OCI-LY7 (cell line): ENCODE results near the gene TTC9.

Source experiments
- EZH2phosphoT487 ChIP-seq: fragments of 200-600 bp; sonication (generic); IDR thresholded peaks from 2 replicates; pipeline ENCODE4 v1.6.1; 2018; ENCODE audit warnings: low read depth, borderline replicate concordance, mild to moderate bottlenecking, mixed run types, antibody characterized with exemption, low read length, moderate library complexity, mixed read lengths
- TF ChIP-seq, protein P1 (sequence below): fragments of 200-600 bp; sonication (generic); conservative IDR thresholded peaks from 2 replicates; pipeline ENCODE4 v1.5.1; 2014; ENCODE audit warnings: mild to moderate bottlenecking, antibody characterized with exemption, low read length, moderate library complexity, mixed read lengths

DNA sequence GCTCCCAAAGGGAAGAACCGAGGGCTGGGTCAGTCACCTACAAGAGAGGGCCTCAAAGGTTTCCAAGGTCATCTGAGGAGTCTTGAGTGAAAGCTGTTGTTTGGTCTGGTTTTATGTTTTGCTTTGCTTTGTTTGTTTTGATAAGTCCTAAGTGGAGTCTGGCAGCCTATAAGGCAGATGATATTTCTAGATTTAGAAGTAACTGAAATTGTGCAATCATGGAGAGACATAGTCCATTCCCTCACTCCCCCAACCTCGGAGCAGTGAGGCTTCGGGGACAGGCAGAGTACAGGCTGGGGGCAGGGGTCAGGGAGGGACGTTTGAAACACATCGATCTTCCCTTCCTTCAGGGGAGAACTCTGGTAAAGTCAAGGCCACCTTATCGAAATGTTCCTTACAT is 42.3 kb downstream of the TTC9 start:
- TF ChIP-seq, protein P1, sequence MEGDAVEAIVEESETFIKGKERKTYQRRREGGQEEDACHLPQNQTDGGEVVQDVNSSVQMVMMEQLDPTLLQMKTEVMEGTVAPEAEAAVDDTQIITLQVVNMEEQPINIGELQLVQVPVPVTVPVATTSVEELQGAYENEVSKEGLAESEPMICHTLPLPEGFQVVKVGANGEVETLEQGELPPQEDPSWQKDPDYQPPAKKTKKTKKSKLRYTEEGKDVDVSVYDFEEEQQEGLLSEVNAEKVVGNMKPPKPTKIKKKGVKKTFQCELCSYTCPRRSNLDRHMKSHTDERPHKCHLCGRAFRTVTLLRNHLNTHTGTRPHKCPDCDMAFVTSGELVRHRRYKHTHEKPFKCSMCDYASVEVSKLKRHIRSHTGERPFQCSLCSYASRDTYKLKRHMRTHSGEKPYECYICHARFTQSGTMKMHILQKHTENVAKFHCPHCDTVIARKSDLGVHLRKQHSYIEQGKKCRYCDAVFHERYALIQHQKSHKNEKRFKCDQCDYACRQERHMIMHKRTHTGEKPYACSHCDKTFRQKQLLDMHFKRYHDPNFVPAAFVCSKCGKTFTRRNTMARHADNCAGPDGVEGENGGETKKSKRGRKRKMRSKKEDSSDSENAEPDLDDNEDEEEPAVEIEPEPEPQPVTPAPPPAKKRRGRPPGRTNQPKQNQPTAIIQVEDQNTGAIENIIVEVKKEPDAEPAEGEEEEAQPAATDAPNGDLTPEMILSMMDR, result no peak
- no peak for TF ChIP-seq EZH2phosphoT487
